GM10266 (cell line): ENCODE results near the gene GLB1L3.

Experiments
- DNase-seq: peaks from one replicate; pipeline ENCODE4 v3.0.0; 2012; ENCODE audit errors: extremely low spot score
- CTCF ChIP-seq: IDR thresholded peaks from 2 replicates; pipeline ENCODE4 v1.5.1; 2012; ENCODE audit warnings: mild to moderate bottlenecking, low read depth; ENCODE audit not compliant: control insufficient read depth, insufficient read depth; ENCODE audit errors: missing control alignments

The GLB1L3 gene

GRCh38 chr11:134293119-134294113 is 17.2 kb downstream of the GLB1L3 start:
- TF ChIP-seq CTCF = no peak
- DNase-seq = no peak

DNA sequence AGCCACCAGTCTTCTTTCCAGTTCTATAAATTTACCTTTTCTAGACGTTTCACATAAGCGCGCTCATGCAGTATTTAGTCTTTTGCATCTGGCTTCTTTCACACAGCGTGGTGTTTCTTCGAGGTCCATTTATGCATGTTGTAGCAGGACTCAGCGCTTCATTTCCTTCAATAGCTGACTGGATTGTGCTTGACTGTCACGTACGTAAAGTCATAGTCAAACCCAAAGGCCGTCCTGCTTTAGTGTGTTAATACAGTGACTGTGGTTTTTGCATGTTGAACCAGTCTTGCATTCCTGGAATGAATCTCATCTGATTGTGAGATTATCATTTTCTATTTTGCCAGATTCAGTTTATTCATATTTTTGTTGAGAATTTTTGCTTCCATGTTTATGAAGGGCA is 18.5 kb downstream of the GLB1L3 start:
- TF ChIP-seq CTCF = no peak
- DNase-seq = no peak

DNA sequence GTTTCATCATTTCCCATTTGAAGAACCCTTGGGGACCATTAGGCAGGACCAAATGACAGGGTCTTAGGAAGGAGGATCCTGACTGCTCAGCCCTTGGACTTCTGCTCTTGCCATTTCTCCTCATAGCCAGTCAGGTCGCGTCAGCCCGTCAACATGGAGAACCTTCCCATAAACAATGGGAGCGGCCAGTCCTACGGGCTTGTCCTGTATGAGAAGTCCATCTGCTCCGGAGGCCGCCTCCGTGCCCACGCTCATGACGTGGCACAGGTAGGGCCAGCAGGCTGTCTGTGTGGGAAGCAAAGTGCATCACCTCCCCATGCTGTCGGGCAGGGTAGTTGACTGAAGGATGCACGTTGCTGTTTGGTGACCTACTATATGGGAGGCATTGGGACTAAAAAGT is 36.0 kb downstream of the GLB1L3 start:
- DNase-seq = no peak
- TF ChIP-seq CTCF = no peak

DNA sequence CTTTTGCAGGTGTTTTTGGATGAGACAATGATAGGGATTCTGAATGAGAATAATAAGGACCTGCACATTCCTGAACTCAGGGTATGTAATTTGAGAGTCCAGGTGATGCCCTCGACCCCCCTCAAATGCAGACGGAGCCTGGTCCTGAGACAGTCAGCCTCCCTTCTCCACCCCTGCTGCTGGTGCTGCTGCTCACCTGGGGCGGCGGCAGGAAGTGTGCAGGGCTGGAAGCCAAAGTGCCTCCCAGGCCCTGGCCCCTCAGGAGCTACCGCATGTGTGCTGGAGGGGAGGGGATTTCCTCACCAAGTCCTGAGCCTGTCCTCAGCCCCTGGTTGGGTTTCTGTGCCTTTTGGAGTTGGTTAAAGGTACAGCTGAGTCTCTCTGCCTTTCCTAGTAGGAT is 36.6 kb downstream of the GLB1L3 start:
- DNase-seq = no peak
- no peak for TF ChIP-seq CTCF

GRCh38 chr11:134313379-134313778 is 37.2 kb downstream of the GLB1L3 start:
- no peak for TF ChIP-seq CTCF
- DNase-seq = no peak

DNA sequence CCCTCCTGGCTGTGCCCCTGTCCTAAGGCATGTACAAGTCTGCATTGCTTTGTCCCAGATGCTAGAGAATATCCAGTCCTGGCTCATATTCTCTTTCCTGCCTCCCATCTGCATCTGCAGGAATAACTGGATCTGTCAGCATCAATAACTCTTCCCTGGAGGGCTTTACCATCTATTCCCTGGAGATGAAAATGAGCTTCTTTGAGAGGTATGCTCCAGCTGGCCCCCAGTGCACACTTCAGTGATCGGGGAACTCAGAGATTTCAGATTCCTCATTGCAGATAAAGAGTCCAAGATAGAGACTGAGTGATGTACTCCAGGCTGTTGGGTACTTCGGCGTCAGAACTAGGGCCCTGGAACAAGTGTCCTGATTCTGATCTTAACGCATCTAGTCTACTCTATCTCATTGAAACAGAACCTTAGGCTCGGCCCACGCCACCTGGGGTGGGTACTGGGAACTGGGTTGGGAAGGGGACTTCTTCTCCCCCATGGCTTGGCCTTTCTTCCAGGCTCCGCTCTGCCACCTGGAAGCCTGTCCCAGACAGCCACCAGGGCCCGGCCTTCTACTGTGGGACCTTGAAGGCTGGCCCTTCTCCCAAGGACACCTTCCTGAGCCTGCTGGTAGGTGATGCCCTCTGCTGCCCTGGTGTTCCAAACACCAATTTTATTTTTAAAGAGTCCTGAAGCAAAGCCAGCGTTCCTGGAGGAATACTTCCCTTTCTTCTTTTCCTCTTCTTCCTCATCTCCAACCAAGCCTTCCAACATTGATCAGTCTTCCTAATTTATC is 37.8 kb downstream of the GLB1L3 start:
- DNase-seq = no peak
- no peak for TF ChIP-seq CTCF
